GM19043 (cell line): Measurements from ENCODE around the gene FAM222A.

ENCODE experiments used
- ATAC-seq: cut with Tn5 transposase; IDR thresholded peaks from one replicate; pipeline ENCODE4 v1.9.1; 2021; ENCODE audit warnings: low read depth; ENCODE audit not compliant: unreplicated experiment

FAM222A gene

GRCh38 chr12:109735825-109736551 lies 22.4 kb downstream of the FAM222A start:
- ATAC-seq = no peak

- ATAC-seq = no peak
Observed at GRCh38 chr12:109736552-109737108, 23.0 kb downstream of the FAM222A start.

GRCh38 chr12:109737126-109737525 lies 23.5 kb downstream of the FAM222A start:
- no peak for ATAC-seq

- ATAC-seq = no peak
Observed at GRCh38 chr12:109737631-109738030, 24.0 kb downstream of the FAM222A start.

- ATAC-seq = no peak
Observed at GRCh38 chr12:109738209-109738608, 24.6 kb downstream of the FAM222A start.

GRCh38 chr12:109738878-109739665 lies 25.4 kb downstream of the FAM222A start:
- no peak for ATAC-seq

GRCh38 chr12:109739747-109740693 lies 26.4 kb downstream of the FAM222A start:
- no peak for ATAC-seq

- no peak for ATAC-seq
Observed at GRCh38 chr12:109740694-109741245, 27.1 kb downstream of the FAM222A start.

GRCh38 chr12:109741286-109741969 lies 27.8 kb downstream of the FAM222A start:
- ATAC-seq = no peak

- ATAC-seq = no peak
Observed at GRCh38 chr12:109741970-109742703, 28.5 kb downstream of the FAM222A start.

GRCh38 chr12:109743076-109743910 lies 29.7 kb downstream of the FAM222A start:
- no peak for ATAC-seq

- no peak for ATAC-seq
Observed at GRCh38 chr12:109744026-109744425, 30.4 kb downstream of the FAM222A start.

- no peak for ATAC-seq
Observed at GRCh38 chr12:109744986-109745942, 31.6 kb downstream of the FAM222A start.

- no peak for ATAC-seq
Observed at GRCh38 chr12:109752117-109753053, 38.8 kb downstream of the FAM222A start.

GRCh38 chr12:109753054-109753401 lies 39.4 kb downstream of the FAM222A start:
- no peak for ATAC-seq

GRCh38 chr12:109753959-109754358 lies 40.3 kb downstream of the FAM222A start:
- no peak for ATAC-seq
